HepG2 (cell line): ENCODE results near the gene PTPN14.

Experiments
- DPF2 ChIP-seq: sonication (generic); formaldehyde crosslinking; IDR thresholded peaks from 2 replicates; pipeline ENCODE4 v1.4.0; 2020; ENCODE audit warnings: mild to moderate bottlenecking, low read depth, missing genetic modification reagents, borderline replicate concordance
- EZH2 ChIP-seq: conservative IDR thresholded peaks from 2 replicates; pipeline ENCODE4 v1.6.1; 2012; ENCODE audit warnings: mild to moderate bottlenecking, low read depth, low read length, moderate library complexity
- MAFG ChIP-seq: sonication (generic); formaldehyde crosslinking; IDR thresholded peaks from 2 replicates; pipeline ENCODE4 v1.5.1; 2020; ENCODE audit warnings: mild to moderate bottlenecking, missing genetic modification reagents
- PRPF4 ChIP-seq: fragments of 200-400 bp; formaldehyde crosslinking; IDR thresholded peaks from 2 replicates; pipeline ENCODE4 v1.6.1; 2016; ENCODE audit warnings: low read length, low read depth; ENCODE audit not compliant: poor library complexity, severe bottlenecking
- ZNF75D ChIP-seq: sonication (generic); formaldehyde crosslinking; IDR thresholded peaks from 2 replicates; pipeline ENCODE4 v1.8.1; 2023; ENCODE audit warnings: missing genetic modification reagents, mild to moderate bottlenecking, borderline replicate concordance
- ZSCAN29 ChIP-seq: sonication (generic); formaldehyde crosslinking; conservative IDR thresholded peaks from 2 replicates; pipeline ENCODE4 v1.4.0; 2020; ENCODE audit warnings: mild to moderate bottlenecking, missing genetic modification reagents
- TF ChIP-seq, protein P1 (sequence below): sonication (generic); formaldehyde crosslinking; IDR thresholded peaks from 2 replicates; pipeline ENCODE4 v1.5.0; 2020; ENCODE audit warnings: mild to moderate bottlenecking, missing genetic modification reagents, moderate library complexity
- TF ChIP-seq, protein P2 (sequence below): sonication (generic); formaldehyde crosslinking; conservative IDR thresholded peaks from 2 replicates; pipeline ENCODE4 v1.5.0; 2020; ENCODE audit warnings: missing genetic modification reagents
- TF ChIP-seq, protein P3 (sequence below): sonication (generic); formaldehyde crosslinking; IDR thresholded peaks from 2 replicates; pipeline ENCODE4 v1.4.0; 2020; ENCODE audit warnings: missing genetic modification reagents

DNA sequence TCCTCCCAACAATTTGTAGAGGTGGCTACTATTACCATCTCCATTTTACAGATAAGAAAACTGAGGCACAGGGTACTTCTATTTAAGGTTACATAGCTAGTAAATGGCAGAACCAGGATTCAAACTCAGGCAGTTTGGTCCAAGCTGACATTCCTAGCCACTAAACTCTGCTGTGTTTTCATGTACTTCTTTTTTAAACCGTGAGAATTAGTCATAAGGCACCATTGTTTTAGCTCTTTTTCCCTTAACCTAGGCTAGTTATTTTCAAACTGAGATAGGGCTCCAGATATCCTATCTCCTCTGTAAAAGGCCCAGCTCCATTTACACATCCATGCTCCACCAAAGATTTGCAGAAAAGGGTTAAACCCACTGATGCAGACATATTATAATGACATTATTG, 92.9 kb downstream of the PTPN14 start:
- TF ChIP-seq, protein P1, sequence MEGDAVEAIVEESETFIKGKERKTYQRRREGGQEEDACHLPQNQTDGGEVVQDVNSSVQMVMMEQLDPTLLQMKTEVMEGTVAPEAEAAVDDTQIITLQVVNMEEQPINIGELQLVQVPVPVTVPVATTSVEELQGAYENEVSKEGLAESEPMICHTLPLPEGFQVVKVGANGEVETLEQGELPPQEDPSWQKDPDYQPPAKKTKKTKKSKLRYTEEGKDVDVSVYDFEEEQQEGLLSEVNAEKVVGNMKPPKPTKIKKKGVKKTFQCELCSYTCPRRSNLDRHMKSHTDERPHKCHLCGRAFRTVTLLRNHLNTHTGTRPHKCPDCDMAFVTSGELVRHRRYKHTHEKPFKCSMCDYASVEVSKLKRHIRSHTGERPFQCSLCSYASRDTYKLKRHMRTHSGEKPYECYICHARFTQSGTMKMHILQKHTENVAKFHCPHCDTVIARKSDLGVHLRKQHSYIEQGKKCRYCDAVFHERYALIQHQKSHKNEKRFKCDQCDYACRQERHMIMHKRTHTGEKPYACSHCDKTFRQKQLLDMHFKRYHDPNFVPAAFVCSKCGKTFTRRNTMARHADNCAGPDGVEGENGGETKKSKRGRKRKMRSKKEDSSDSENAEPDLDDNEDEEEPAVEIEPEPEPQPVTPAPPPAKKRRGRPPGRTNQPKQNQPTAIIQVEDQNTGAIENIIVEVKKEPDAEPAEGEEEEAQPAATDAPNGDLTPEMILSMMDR (CRISPR knock-in tag): no peak
- TF ChIP-seq, protein P2, sequence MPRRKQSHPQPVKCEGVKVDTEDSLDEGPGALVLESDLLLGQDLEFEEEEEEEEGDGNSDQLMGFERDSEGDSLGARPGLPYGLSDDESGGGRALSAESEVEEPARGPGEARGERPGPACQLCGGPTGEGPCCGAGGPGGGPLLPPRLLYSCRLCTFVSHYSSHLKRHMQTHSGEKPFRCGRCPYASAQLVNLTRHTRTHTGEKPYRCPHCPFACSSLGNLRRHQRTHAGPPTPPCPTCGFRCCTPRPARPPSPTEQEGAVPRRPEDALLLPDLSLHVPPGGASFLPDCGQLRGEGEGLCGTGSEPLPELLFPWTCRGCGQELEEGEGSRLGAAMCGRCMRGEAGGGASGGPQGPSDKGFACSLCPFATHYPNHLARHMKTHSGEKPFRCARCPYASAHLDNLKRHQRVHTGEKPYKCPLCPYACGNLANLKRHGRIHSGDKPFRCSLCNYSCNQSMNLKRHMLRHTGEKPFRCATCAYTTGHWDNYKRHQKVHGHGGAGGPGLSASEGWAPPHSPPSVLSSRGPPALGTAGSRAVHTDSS (CRISPR knock-in tag): no peak
- TF ChIP-seq ZNF75D (CRISPR knock-in tag) (no peak), ZSCAN29 (CRISPR knock-in tag) (no peak), EZH2 (no peak), MAFG (no peak), PRPF4 (no peak), DPF2 (CRISPR knock-in tag) (no peak)
- TF ChIP-seq, protein P3, sequence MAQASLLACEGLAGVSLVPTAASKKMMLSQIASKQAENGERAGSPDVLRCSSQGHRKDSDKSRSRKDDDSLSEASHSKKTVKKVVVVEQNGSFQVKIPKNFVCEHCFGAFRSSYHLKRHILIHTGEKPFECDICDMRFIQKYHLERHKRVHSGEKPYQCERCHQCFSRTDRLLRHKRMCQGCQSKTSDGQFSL (CRISPR knock-in tag): no peak
